Thoracic aorta (tissue), 2 donors: ENCODE measurements around the gene AP4M1. TPM values are rescaled to one million over a fixed set of nuclear protein-coding genes. Genes with fewer than 3 reads are reported as not detected.

Experiments used
- ATAC-seq: fragments of 150-250 bp; one replicate; pipeline ENCODE4 v1.8.0; 2017; ENCODE audit warnings: low read depth; ENCODE audit not compliant: insufficient number of reproducible peaks, low FRiP score
- DNase-seq: peaks from one replicate; pipeline ENCODE4 v3.0.0-alpha.2; 2020; ENCODE audit warnings: low spot score
- H3K27ac ChIP-seq, 2 donors: fragments of 200-600 bp; sonication (generic); 1 replicate in 1 of 2; 2 replicates in 1 of 2; pipeline ENCODE4 v1.5.1; 2016; ENCODE audit warnings: mild to moderate bottlenecking in 2 of 2, moderate library complexity in 2 of 2
- H3K27me3 ChIP-seq: fragments of 200-600 bp; sonication (generic); replicated peaks from 2 replicates; pipeline ENCODE4 v1.6.0; 2016; ENCODE audit warnings: mild to moderate bottlenecking; ENCODE audit not compliant: insufficient read depth
- H3K36me3 ChIP-seq: fragments of 200-600 bp; sonication (generic); one replicate; pipeline ENCODE4 v1.5.1; 2016
- H3K4me1 ChIP-seq, 2 donors: fragments of 200-600 bp; sonication (generic); 1 replicate in 1 of 2; 2 replicates in 1 of 2; pipeline versions ENCODE4 v1.5.1 to v1.6.0; 2016; ENCODE audit warnings: low read depth in 2 of 2, mild to moderate bottlenecking in 1 of 2; ENCODE audit not compliant: control insufficient read depth in 1 of 2
- H3K4me3 ChIP-seq: fragments of 200-600 bp; sonication (generic); 2 replicates; pipeline ENCODE4 v1.5.1; 2016; ENCODE audit warnings: mild to moderate bottlenecking
- H3K9me3 ChIP-seq: fragments of 200-600 bp; sonication (generic); 2 replicates; pipeline ENCODE4 v1.5.1; 2016
- total RNA-seq, 2 donors: library from RNA; depleted of rRNA; stranded (reverse); fragments of >200 nt; gene quantifications; one replicate each; pipeline versions ENCODE4 v1.1.0 to v1.2.3, GENCODE V29; 2016
- TF ChIP-seq, protein P1 (sequence below): fragments of 200-600 bp; sonication (generic); IDR thresholded peaks from one replicate; pipeline ENCODE4 v1.5.1; 2019; ENCODE audit warnings: antibody characterized with exemption

AP4M1 gene
- total RNA-seq, 2 donors from 2014 or later = 22.3 to 23.8 TPM

DNA sequence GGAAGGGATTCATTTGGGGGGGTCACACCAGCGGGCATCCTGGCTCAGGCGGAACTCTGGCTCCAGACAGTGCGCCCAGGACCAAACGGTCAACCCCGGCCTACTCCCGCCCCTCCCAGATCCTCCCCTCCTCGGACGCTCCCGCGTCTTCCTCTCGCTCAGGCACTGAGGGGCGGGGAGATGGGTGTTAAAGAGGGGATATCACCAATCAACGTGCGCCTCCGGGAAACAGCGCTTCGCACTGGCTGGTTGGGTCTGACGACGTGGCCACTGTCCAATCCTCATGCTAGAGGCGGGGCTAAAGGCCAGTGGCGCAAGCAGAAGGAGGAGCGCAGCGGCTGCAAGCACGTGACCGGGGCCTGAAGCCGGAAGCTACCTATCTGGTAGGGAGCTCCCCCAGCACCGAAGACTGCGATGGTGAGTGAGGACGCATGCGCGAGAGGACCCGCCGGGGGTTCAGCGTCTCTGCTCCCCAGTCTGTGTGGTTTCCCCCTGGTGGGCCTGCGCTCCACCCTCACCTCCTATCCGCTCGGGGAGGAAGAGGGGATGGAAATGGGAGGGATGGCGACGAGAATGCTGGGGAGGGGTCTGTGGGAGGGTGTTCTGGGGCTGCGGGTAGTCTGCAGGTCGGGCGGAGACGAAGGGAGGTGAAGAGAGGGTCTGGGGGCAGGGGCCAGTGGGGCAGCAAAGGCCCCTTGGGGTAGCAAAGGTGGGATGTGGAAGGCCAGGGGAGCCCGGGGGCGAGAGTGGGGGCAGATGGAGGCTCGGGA is 47.3 kb downstream of the AP4M1 start, which contains the start of gene LAMTOR4:
Gene LAMTOR4, plus strand, starts transcription at position 360 of the 770 bp plus-strand sequence. Its CDS starts 55 bp downstream, at position 415.
- ATAC-seq (peak; percentile 99), DNase-seq (peak; percentile 97)
- H3K4me3 ChIP-seq = peak within 1 kb of the TSS; percentile 98
- H3K4me1 ChIP-seq = peaks cover 10 to 13% of the 10 kb centered on the region in 2 donors
- H3K36me3 ChIP-seq = peaks cover 9% of the 10 kb centered on the region
- TF ChIP-seq, protein P1, sequence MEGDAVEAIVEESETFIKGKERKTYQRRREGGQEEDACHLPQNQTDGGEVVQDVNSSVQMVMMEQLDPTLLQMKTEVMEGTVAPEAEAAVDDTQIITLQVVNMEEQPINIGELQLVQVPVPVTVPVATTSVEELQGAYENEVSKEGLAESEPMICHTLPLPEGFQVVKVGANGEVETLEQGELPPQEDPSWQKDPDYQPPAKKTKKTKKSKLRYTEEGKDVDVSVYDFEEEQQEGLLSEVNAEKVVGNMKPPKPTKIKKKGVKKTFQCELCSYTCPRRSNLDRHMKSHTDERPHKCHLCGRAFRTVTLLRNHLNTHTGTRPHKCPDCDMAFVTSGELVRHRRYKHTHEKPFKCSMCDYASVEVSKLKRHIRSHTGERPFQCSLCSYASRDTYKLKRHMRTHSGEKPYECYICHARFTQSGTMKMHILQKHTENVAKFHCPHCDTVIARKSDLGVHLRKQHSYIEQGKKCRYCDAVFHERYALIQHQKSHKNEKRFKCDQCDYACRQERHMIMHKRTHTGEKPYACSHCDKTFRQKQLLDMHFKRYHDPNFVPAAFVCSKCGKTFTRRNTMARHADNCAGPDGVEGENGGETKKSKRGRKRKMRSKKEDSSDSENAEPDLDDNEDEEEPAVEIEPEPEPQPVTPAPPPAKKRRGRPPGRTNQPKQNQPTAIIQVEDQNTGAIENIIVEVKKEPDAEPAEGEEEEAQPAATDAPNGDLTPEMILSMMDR = no peak
- H3K27ac ChIP-seq = peak within 1 kb of the TSS; percentile 84 to 90
- no peaks in the 10 kb centered on the region for H3K9me3 ChIP-seq
- no peaks in the 10 kb centered on the region for H3K27me3 ChIP-seq

DNA sequence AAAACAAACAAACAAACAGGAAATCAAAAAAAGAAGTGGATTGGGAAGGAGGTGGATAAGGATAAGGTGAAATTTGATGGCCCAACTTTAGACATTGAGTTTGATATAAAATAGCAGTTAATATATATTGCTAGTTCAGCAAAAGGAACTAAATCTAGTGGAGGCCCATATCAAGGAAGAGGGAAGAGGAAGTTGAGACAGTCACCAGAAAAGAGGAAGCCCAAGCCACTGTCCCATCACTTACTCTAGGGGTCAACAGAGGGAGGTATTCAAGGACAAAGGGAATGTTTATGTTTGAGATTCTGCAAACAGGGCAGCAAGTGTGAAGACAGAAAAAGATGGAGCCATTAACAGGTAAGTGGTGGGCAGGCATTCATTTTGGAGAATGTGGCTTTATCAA is 51.0 kb downstream of the AP4M1 start:
- ATAC-seq = no peak
- no peaks in the 10 kb centered on the region for H3K9me3 ChIP-seq
- H3K27me3 ChIP-seq = no peaks in the 10 kb centered on the region
- H3K4me3 ChIP-seq = no peak overlapping the region
- peaks cover 25% of the 10 kb centered on the region for H3K36me3 ChIP-seq
- peaks cover 15 to 20% of the 10 kb centered on the region in 2 donors for H3K4me1 ChIP-seq
- TF ChIP-seq, protein P1 = no peak
- no peak overlapping the region for H3K27ac ChIP-seq
- DNase-seq = no peak

DNA sequence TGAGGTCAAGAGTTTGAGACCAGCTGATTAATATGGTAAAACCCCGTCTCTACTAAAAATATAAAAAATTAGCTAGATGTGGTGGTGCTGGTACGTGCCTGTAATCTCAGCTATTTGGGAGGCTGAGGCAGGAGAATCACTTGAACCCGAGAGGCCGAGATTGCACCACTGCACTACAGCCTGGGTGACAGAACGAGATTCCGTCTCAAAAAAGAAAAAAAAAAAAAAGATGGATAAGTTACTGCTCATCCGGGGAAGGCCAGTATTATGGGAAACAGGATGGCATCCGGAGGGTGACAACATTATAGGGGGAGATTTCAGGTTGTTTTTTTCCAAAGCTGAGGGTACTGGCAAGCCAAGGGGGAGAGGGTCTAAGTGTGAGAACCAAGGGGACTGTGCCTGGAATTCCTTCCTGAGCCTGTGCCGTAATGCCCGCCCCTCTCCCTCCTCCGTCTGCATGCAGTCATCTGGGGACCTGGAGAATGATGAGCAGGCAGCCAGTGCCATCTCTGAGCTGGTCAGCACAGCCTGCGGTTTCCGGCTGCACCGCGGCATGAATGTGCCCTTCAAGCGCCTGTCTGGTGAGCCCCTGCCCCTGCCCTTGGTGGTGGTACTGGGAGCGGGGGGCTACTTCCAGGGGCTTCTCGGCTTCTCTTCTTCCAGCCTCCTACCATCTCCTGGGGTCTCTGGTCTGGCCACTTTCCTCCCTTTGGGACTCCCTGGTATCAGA is 51.7 kb downstream of the AP4M1 start:
- no peaks in the 10 kb centered on the region for H3K9me3 ChIP-seq
- no peak overlapping the region for H3K27ac ChIP-seq
- H3K4me1 ChIP-seq = peaks cover 20 to 26% of the 10 kb centered on the region in 2 donors

DNA sequence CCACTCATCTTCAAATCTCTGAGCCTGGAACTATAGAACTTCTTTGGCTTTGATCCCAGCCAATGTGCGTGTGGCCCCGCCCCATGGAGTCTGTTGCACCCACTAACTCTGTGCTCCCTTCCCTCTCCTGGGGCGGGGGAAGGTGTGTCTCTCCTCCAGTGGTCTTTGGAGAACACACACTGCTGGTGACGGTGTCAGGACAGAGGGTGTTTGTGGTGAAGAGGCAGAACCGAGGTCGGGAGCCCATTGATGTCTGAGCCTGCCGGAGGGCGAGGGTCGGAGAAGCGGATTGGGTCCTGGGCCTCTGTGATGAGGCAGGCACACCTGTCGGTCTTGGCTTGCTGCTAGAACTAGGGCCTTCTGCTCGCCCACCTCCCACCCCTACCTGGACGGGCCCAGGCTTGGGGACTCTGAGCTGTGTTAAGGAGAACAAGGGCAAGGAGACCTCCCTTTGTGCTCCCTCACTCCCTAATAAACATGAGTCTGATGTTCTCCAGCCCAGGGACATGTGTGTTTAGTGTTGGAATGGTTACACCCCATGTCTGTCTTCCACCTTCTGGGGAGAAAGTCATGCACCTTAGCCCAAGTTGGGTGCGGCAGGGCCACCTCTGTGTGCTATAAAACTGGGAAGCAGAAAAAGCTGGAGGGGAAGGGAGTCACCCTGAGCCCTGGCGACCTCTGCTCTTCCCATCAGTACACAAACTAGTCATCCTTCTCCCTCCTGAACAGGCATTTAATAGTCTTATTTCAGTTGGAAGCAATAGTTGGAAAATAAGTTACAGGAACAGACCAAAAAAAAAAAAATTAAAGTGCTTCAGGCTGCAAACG is 52.5 kb downstream of the AP4M1 start:
- Histone ChIP-seq H3K4me3 (no peak overlapping the region), H3K4me1 (peaks cover 22 to 28% of the 10 kb centered on the region in 2 donors), H3K36me3 (peaks cover 25% of the 10 kb centered on the region), H3K27ac (no peak overlapping the region), H3K9me3 (no peaks in the 10 kb centered on the region), H3K27me3 (no peaks in the 10 kb centered on the region)
- TF ChIP-seq, protein P1 = no peak
- ATAC-seq (no peak), DNase-seq (no peak)

More for the DNA sequence above, 51.7 kb downstream of the AP4M1 start:
- TF ChIP-seq, protein P1 = no peak
- Histone ChIP-seq H3K4me3 (no peak overlapping the region), H3K27me3 (no peaks in the 10 kb centered on the region), H3K36me3 (peaks cover 25% of the 10 kb centered on the region)
- ATAC-seq (no peak), DNase-seq (no peak)
